HepG2 (cell line): Measurements from ENCODE around the gene SWSAP1. TPM values are rescaled to one million over a fixed set of nuclear protein-coding genes. Genes with fewer than 3 reads are reported as not detected.

ENCODE experiments used
- CTCF ChIP-seq: sonication (generic); formaldehyde crosslinking; IDR thresholded peaks from 2 replicates; pipeline ENCODE4 v1.5.0; 2020; ENCODE audit warnings: mild to moderate bottlenecking, missing genetic modification reagents, moderate library complexity
- ELF4 ChIP-seq: sonication (generic); formaldehyde crosslinking; IDR thresholded peaks from 2 replicates; pipeline ENCODE4 v1.5.0; 2020; ENCODE audit warnings: missing genetic modification reagents, mild to moderate bottlenecking, moderate library complexity, borderline replicate concordance
- EP300 ChIP-seq, 3 experiments: sonication (generic) in 1 of 3; formaldehyde crosslinking in 1 of 3; IDR thresholded peaks; 2 replicates each; pipeline versions ENCODE4 v1.5.1 to v1.6.1; 2011 to 2020; ENCODE audit warnings: low read depth in 2 of 3, low read length in 2 of 3, borderline replicate concordance in 1 of 3, improper control_type of control experiment in 1 of 3, mild to moderate bottlenecking in 1 of 3, missing genetic modification reagents in 1 of 3, moderate library complexity in 1 of 3
- ETV5 ChIP-seq: IDR thresholded peaks from 2 replicates; pipeline ENCODE4 v1.6.1; 2018; ENCODE audit warnings: missing biosample characterization, missing genetic modification reagents, inconsistent platforms, borderline replicate concordance
- FOXK2 ChIP-seq: fragments of 450-650 bp; IDR thresholded peaks from 2 replicates; pipeline ENCODE4 v1.6.1; 2016
- HMGXB4 ChIP-seq, 2 experiments: sonication (generic) in 1 of 2; formaldehyde crosslinking in 1 of 2; IDR thresholded peaks; 2 replicates each; pipeline versions ENCODE4 v1.4.0 to v1.6.1; 2018 to 2020; ENCODE audit warnings: missing genetic modification reagents in 2 of 2, borderline replicate concordance in 1 of 2, low read depth in 1 of 2, mild to moderate bottlenecking in 1 of 2, missing biosample characterization in 1 of 2
- HOXA5 ChIP-seq: sonication (generic); formaldehyde crosslinking; IDR thresholded peaks from 2 replicates; pipeline ENCODE4 v1.4.0; 2020; ENCODE audit warnings: missing genetic modification reagents
- JUNB ChIP-seq: sonication (generic); formaldehyde crosslinking; IDR thresholded peaks from 2 replicates; pipeline ENCODE4 v1.8.0; 2022; ENCODE audit warnings: missing genetic modification reagents, mild to moderate bottlenecking, borderline replicate concordance
- KDM3A ChIP-seq: IDR thresholded peaks from 2 replicates; pipeline ENCODE4 v1.6.1; 2018; ENCODE audit warnings: low read depth, missing compliant biosample characterization
- PRMT3 ChIP-seq: sonication (generic); formaldehyde crosslinking; IDR thresholded peaks from 2 replicates; pipeline ENCODE4 v1.8.1; 2022; ENCODE audit warnings: low read depth, mild to moderate bottlenecking, moderate library complexity, missing genetic modification reagents, borderline replicate concordance
- SOX13 ChIP-seq, 3 experiments: fragments of 450-650 bp in 1 of 3; sonication (generic) in 1 of 3; formaldehyde crosslinking in 1 of 3; IDR thresholded peaks in 2 of 3; conservative IDR thresholded peaks in 1 of 3; 2 replicates each; pipeline versions ENCODE4 v1.5.0 to v1.6.1; 2016 to 2020; ENCODE audit warnings: antibody characterized with exemption in 1 of 3, mild to moderate bottlenecking in 1 of 3, missing compliant biosample characterization in 1 of 3, missing genetic modification reagents in 1 of 3, moderate library complexity in 1 of 3
- STAG1 ChIP-seq: sonication (generic); formaldehyde crosslinking; IDR thresholded peaks from 2 replicates; pipeline ENCODE4 v1.4.0; 2020; ENCODE audit warnings: missing genetic modification reagents
- TBL1XR1 ChIP-seq: fragments of 150-350 bp; IDR thresholded peaks from 2 replicates; pipeline ENCODE4 v1.6.1; 2014; ENCODE audit warnings: borderline replicate concordance, low read length; ENCODE audit not compliant: partially characterized antibody
- ZNF253 ChIP-seq: sonication (generic); formaldehyde crosslinking; IDR thresholded peaks from 2 replicates; pipeline ENCODE4 v1.8.0; 2022; ENCODE audit warnings: mild to moderate bottlenecking, missing genetic modification reagents, borderline replicate concordance
- ZNF30 ChIP-seq: sonication (generic); formaldehyde crosslinking; IDR thresholded peaks from 2 replicates; pipeline ENCODE4 v1.5.0; 2020; ENCODE audit warnings: mild to moderate bottlenecking, missing genetic modification reagents
- ZNF350 ChIP-seq: sonication (generic); formaldehyde crosslinking; IDR thresholded peaks from 2 replicates; pipeline ENCODE4 v1.4.0; 2020; ENCODE audit warnings: mild to moderate bottlenecking, low read depth, missing genetic modification reagents, borderline replicate concordance
- ZNF503 ChIP-seq: sonication (generic); formaldehyde crosslinking; IDR thresholded peaks from 2 replicates; pipeline ENCODE4 v1.4.0; 2020; ENCODE audit warnings: missing genetic modification reagents
- ZNF616 ChIP-seq: sonication (generic); formaldehyde crosslinking; IDR thresholded peaks from 2 replicates; pipeline ENCODE4 v1.5.0; 2020; ENCODE audit warnings: low read depth, mild to moderate bottlenecking, missing genetic modification reagents
- ZNF766 ChIP-seq: sonication (generic); formaldehyde crosslinking; IDR thresholded peaks from 2 replicates; pipeline ENCODE4 v1.5.0; 2020; ENCODE audit warnings: missing genetic modification reagents, borderline replicate concordance
- ZNF790 ChIP-seq: sonication (generic); formaldehyde crosslinking; IDR thresholded peaks from 2 replicates; pipeline ENCODE4 v1.8.0; 2022; ENCODE audit warnings: missing genetic modification reagents, mild to moderate bottlenecking, borderline replicate concordance
- ZNF883 ChIP-seq: sonication (generic); formaldehyde crosslinking; IDR thresholded peaks from 2 replicates; pipeline ENCODE4 v1.5.1; 2020; ENCODE audit warnings: mild to moderate bottlenecking, missing genetic modification reagents; ENCODE audit errors: not compliant biosample characterization
- ZSCAN30 ChIP-seq: sonication (generic); formaldehyde crosslinking; IDR thresholded peaks from 2 replicates; pipeline ENCODE4 v1.5.0; 2020; ENCODE audit warnings: mild to moderate bottlenecking, missing genetic modification reagents
- polyA plus RNA-seq, 8 experiments: library from polyadenylated mRNA; depleted of rRNA in 3 of 8; stranded (reverse) in 7 of 8; unstranded in 1 of 8; fragments of >200 nt; fragmentation: Illumina TruSeq in 4 of 8; extraction: Trizol in 4 of 8; gene quantifications; 2 replicates each; pipeline versions ENCODE4 v1.2.1 to v1.2.3, GENCODE V29; 2011 to 2016; ENCODE audit warnings: low read depth in 4 of 8, missing spikeins in 1 of 8, mixed read lengths in 1 of 8; ENCODE audit not compliant: insufficient read depth in 1 of 8
- total RNA-seq, 5 experiments: library from RNA; depleted of rRNA; stranded (reverse); fragments of >200 nt; fragmentation: Illumina TruSeq; extraction: Trizol; gene quantifications; 2 replicates each; pipeline ENCODE4 v1.2.3, GENCODE V29; 2016; ENCODE audit warnings: low read depth in 1 of 5

SWSAP1 gene
- total and polyA plus RNA-seq, 2 of the 13 experiments (the other 11 are each of a cell fraction or from before 2014, with no cell fraction given) = 2.7 to 3.3 TPM

GRCh38 chr19:11382898-11383705 lies 8.6 kb downstream of the SWSAP1 start (continued):
- TF ChIP-seq HMGXB4 (CRISPR knock-in tag; IDR thresholded peaks at IDR 0.05; ENCODE audit: borderline replicate concordance in 1 of 2, low read depth in 1 of 2) (peak; percentile 66 to 83), TBL1XR1 (no peak), ZNF30 (CRISPR knock-in tag) (no peak), ZNF503 (0 out of 2 replicates have a peak, but pooled peaks have one; percentile 23), ZSCAN30 (CRISPR knock-in tag) (no peak), ETV5 (0 out of 2 replicates have a peak, but pooled peaks have one; percentile 31), EP300 (IDR thresholded peaks at IDR 0.05; ENCODE audit: low read depth in 2 of 2, low read length in 2 of 2) (no peak), EP300 (CRISPR knock-in tag; IDR thresholded peaks at IDR 0.05; ENCODE audit: borderline replicate concordance) (no peak), HOXA5 (CRISPR knock-in tag) (no peak), KDM3A (CRISPR knock-in tag) (0 out of 2 replicates have a peak, but pooled peaks have one; percentile 31), ZNF616 (CRISPR knock-in tag) (no peak), STAG1 (peak; percentile 72), SOX13 (IDR thresholded peaks at IDR 0.05) (no peak), SOX13 (CRISPR knock-in tag; conservative IDR thresholded peaks at IDR 0.05 in 1 of 2, IDR thresholded peaks at IDR 0.05 in 1 of 2) (no peak), ZNF253 (no peak), JUNB (no peak), ELF4 (CRISPR knock-in tag) (no peak), CTCF (CRISPR knock-in tag) (peak; percentile 95), ZNF790 (CRISPR knock-in tag) (peak; percentile 71; the same call in 1 of the 2 replicates), ZNF883 (no peak), ZNF350 (CRISPR knock-in tag) (0 out of 2 replicates have a peak, but pooled peaks have one; percentile 69), FOXK2 (no peak), PRMT3 (no peak), ZNF766 (CRISPR knock-in tag) (0 out of 2 replicates have a peak, but pooled peaks have one; percentile 46)
